ENCODE results near the gene SERHL2.
"Not testable (repeated sequence)": the region's sequence is repeated elsewhere in the genome, so short reads cannot be mapped to it uniquely, and the experiment has no call there.

Gene SERHL2

DNA sequence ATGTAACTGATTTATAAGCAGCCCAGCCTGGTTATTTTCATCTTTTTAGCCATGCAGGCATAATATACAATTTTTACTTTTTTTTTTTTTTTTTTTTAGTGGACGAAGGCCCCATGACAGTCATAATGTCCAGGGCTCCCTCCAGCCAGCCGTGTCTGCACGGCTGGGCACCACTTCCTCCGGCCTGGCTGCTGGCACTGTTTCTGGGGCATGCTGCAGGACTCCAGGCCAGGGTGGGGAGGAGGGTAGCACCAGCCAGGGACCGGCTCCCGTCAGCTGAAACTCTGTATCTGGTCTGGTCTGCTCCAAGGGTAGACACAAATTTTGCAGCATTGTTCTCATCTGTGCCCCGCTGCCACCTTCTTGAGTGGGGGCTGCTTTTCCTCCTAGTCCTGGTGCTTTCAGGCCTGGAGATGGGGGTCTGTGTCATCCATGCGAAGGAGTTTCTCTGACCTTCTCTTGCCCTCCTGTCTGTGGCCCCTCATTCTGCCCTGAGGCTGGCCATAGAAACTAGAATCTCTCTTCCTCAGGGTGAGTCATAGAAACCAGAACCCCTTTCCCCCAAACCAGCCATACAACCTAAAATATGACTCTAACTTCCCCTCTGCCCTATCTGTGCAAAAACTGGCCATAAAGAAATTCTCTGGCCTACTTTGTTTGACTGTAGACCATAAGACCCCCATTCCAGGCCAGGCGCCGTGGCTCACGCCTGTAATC is 25.0 kb upstream of the SERHL2 start:
- no peak overlapping the region for H3K4me3 ChIP-seq (replicated peaks; ENCODE audit: low read depth, low read length)
- no peaks in the 10 kb centered on the region for H3K27me3 ChIP-seq (replicated peaks; ENCODE audit: control insufficient read depth, insufficient read depth, low read length)
- TF ChIP-seq, protein P1, sequence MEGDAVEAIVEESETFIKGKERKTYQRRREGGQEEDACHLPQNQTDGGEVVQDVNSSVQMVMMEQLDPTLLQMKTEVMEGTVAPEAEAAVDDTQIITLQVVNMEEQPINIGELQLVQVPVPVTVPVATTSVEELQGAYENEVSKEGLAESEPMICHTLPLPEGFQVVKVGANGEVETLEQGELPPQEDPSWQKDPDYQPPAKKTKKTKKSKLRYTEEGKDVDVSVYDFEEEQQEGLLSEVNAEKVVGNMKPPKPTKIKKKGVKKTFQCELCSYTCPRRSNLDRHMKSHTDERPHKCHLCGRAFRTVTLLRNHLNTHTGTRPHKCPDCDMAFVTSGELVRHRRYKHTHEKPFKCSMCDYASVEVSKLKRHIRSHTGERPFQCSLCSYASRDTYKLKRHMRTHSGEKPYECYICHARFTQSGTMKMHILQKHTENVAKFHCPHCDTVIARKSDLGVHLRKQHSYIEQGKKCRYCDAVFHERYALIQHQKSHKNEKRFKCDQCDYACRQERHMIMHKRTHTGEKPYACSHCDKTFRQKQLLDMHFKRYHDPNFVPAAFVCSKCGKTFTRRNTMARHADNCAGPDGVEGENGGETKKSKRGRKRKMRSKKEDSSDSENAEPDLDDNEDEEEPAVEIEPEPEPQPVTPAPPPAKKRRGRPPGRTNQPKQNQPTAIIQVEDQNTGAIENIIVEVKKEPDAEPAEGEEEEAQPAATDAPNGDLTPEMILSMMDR (IDR thresholded peaks at IDR 0.05; ENCODE audit: insufficient read depth, low read length, poor library complexity, severe bottlenecking): no peak
- H3K36me3 ChIP-seq (ENCODE audit: control insufficient read depth, insufficient read depth, low read length): no peaks in the 10 kb centered on the region
- DNase-seq (ENCODE audit: extremely low read depth, insufficient read length): no peak

DNA sequence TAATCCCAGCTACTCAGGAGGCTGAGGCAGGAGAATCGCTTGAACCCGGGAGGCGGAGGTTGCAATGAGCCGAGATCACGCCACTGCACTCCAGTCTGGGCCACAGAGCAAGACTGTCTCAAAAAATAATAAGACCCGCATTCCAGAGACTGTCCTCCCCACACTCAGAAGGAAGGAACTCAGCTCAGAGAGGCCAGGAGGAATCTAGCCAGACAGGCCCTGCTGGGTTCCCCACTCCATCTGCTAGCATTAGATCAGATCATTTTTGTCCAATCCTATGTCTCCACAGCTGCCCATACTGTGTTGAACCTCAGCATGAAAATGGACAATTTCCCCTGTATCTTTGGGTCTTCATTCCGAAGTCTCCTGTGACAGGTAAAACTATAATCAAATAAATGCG is 24.3 kb upstream of the SERHL2 start:
- H3K4me3 ChIP-seq (replicated peaks; ENCODE audit: low read depth, low read length); H3K27me3 ChIP-seq (replicated peaks; ENCODE audit: control insufficient read depth, insufficient read depth, low read length); DNase-seq (ENCODE audit: extremely low read depth, insufficient read length); H3K36me3 ChIP-seq (ENCODE audit: control insufficient read depth, insufficient read depth, low read length): not testable (repeated sequence)

DNA sequence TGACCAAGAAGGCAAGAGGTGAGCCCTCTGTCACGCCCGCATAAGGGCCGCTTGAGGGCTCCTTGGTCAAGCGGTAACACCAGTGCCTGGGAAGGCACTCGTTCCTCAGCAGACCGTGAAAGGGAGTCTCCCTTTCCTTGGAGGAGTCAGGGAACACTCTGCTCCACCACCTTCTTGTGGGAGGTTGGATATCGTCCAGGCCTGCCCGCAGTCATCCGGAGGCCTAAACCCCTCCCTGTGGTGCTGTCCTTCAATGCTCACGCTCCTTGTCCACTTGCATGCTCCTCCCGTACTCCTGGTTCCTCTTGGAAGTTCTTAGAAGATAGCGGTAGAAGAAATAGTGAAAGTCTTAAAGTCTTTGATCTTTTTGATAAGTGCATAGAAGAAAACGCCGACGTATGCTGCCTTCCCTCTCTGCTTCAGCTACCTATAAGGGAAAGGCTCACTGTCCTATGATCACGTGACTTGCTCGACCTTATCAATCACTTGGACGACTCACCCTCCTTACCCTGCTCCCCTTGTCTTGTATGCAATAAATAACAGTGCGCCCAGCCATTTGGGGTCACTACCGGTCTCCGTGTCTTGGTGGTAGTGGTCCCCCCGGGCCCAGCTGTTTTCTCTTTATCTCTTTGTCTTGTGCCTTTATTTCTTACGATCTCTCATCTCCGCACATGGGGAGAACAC is 22.2 kb upstream of the SERHL2 start:
- not testable (repeated sequence) for H3K4me3 ChIP-seq (replicated peaks; ENCODE audit: low read depth, low read length); H3K36me3 ChIP-seq (ENCODE audit: control insufficient read depth, insufficient read depth, low read length); DNase-seq (ENCODE audit: extremely low read depth, insufficient read length); H3K27me3 ChIP-seq (replicated peaks; ENCODE audit: control insufficient read depth, insufficient read depth, low read length)

DNA sequence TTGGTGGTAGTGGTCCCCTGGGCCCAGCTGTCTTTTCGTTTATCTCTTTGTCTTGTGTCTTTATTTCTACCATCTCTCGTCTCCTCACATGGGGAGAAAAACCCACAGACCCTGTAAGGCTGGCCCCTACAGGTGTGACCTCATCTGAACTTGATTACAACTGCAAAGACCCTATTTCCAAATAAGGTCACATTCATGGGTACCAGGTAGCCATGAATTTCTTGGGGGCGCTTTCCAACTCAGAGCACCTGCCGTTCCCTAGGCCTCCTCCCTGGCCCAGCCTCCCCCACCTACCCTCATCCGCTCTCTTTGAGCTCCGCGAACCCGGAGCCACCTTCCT is 20.1 kb upstream of the SERHL2 start:
- DNase-seq (ENCODE audit: extremely low read depth, insufficient read length): no peak
- H3K36me3 ChIP-seq (ENCODE audit: control insufficient read depth, insufficient read depth, low read length): no peaks in the 10 kb centered on the region
- no peaks in the 10 kb centered on the region for H3K27me3 ChIP-seq (replicated peaks; ENCODE audit: control insufficient read depth, insufficient read depth, low read length)
- TF ChIP-seq, protein P1 (IDR thresholded peaks at IDR 0.05; ENCODE audit: insufficient read depth, low read length, poor library complexity, severe bottlenecking): no peak
- H3K4me3 ChIP-seq (replicated peaks; ENCODE audit: low read depth, low read length): peak overlapping the region; percentile 46

DNA sequence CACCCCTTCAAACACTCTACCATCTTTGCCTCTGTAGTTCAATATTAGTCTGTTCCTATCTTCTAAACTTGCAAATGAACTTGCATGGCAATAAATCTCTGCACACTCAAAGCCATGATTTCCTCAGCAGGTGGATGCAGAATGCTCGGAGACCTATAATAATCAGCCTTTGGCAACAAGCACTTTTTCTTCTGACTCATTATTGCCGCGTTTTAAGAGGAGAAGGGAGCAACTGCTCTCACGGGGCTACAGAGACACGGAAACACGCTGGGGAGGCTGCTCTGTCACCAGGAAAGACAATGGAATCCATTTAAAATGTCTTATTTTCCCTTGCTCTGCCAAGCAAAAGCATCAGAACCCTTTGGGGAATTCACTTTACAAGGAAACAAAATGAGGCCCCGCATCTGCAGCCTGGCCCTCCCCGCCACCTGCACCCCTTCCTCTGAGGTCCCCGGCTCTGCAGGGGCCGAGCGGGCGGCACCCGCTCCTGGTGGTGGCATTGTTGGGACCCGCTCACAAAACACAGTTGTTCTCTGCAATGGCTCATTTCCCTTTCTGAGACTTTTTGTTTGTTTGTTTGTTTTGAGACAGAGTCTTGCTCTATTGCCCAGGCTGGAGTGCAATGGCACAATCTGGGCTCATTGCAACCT is 18.5 kb upstream of the SERHL2 start:
- not testable (repeated sequence) for DNase-seq (ENCODE audit: extremely low read depth, insufficient read length); H3K27me3 ChIP-seq (replicated peaks; ENCODE audit: control insufficient read depth, insufficient read depth, low read length); H3K4me3 ChIP-seq (replicated peaks; ENCODE audit: low read depth, low read length); H3K36me3 ChIP-seq (ENCODE audit: control insufficient read depth, insufficient read depth, low read length)

DNA sequence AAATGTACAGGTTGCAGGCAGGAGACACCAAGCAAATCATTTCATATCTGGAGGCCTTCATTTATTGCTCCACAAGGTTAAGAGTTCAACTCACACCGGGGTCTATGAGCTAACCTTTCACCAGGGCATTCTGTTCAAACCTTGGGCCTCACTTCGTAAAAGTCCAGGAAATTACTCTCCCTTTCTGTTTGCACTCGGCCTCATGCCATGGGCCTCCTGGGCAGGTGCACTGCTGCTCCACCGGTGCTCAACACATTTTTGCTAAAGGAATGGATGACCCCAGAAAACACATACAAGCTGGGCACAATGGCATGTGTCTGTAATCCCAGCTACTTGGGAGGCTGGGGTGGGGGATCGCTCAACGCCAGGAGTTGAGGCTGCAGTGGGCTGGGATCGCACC is 17.6 kb upstream of the SERHL2 start:
- Histone ChIP-seq H3K4me3 (replicated peaks; ENCODE audit: low read depth, low read length) (no peak overlapping the region), H3K36me3 (ENCODE audit: control insufficient read depth, insufficient read depth, low read length) (no peaks in the 10 kb centered on the region), H3K27me3 (replicated peaks; ENCODE audit: control insufficient read depth, insufficient read depth, low read length) (no peaks in the 10 kb centered on the region)
- TF ChIP-seq, protein P1 (IDR thresholded peaks at IDR 0.05; ENCODE audit: insufficient read depth, low read length, poor library complexity, severe bottlenecking): no peak
- DNase-seq (ENCODE audit: extremely low read depth, insufficient read length): no peak

DNA sequence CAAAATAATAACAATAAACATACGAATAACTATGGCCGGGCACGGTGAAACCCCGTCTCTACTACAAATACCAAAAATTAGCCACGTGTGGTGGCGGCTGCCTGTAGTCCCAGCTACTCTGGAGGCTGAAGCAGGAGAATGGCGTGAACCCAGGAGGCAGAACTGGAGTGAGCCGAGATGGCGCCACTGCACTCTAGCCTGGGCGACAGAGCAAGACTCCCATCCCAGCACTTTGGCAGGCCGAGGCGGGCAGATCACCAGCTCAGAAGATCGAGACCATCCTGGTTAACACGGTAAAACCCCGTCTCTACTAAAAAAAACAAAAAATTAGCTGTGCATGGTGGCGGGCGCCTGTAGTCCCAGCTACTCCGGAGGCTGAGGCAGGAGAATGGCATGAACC is 17.1 kb upstream of the SERHL2 start:
- not testable (repeated sequence) for DNase-seq (ENCODE audit: extremely low read depth, insufficient read length); H3K27me3 ChIP-seq (replicated peaks; ENCODE audit: control insufficient read depth, insufficient read depth, low read length); H3K36me3 ChIP-seq (ENCODE audit: control insufficient read depth, insufficient read depth, low read length); H3K4me3 ChIP-seq (replicated peaks; ENCODE audit: low read depth, low read length)

DNA sequence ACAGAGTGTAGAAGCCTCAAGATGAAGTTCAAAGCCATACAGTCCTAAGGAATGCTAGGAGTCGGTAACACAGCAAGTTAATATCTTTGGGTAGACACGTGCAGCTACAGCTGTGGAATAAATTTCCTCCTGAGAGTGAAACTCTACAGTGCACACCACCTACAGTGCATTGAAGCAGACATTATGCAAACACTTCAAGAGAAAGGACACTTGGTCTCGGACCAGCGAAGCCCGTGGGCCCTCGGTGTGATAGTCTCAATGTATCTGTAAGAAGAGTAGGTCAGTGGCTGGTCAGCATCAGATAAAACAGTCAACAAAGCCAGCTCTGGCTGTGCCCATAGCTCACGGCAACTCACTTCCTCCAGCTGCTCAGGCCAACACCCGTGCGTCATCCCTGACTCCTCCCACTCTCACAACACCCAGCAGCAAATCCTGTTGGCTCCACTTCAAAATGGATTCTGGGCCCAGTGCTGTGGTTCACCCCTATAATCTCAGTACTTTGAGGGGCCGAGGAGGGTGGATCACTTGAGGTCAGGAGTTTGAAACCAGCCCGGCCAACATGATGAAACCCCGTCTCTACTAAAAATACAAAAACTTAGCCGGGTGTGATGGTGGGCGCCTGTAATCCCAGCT is 16.4 kb upstream of the SERHL2 start:
- not testable (repeated sequence) for DNase-seq (ENCODE audit: extremely low read depth, insufficient read length); H3K36me3 ChIP-seq (ENCODE audit: control insufficient read depth, insufficient read depth, low read length); H3K27me3 ChIP-seq (replicated peaks; ENCODE audit: control insufficient read depth, insufficient read depth, low read length); H3K4me3 ChIP-seq (replicated peaks; ENCODE audit: low read depth, low read length)

DNA sequence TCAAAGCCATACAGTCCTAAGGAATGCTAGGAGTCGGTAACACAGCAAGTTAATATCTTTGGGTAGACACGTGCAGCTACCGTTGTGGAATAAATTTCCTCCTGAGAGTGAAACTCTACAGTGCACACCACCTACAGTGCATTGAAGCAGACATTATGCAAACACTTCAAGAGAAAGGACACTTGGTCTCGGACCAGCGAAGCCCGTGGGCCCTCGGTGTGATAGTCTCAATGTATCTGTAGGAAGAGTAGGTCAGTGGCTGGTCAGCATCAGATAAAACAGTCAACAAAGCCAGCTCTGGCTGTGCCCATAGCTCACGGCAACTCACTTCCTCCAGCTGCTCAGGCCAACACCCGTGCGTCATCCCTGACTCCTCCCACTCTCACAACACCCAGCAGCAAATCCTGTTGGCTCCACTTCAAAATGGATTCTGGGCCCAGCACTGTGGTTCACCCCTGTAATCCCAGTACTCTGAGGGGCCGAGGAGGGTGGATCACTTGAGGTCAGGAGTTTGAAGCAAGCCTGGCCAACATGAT is 14.5 kb upstream of the SERHL2 start:
- not testable (repeated sequence) for H3K27me3 ChIP-seq (replicated peaks; ENCODE audit: control insufficient read depth, insufficient read depth, low read length); H3K4me3 ChIP-seq (replicated peaks; ENCODE audit: low read depth, low read length)

More for the DNA sequence above, 14.5 kb upstream of the SERHL2 start:
- DNase-seq (ENCODE audit: extremely low read depth, insufficient read length); H3K36me3 ChIP-seq (ENCODE audit: control insufficient read depth, insufficient read depth, low read length): not testable (repeated sequence)
